ENCODE results near the gene OR52N1.

OR52N1 gene

DNA sequence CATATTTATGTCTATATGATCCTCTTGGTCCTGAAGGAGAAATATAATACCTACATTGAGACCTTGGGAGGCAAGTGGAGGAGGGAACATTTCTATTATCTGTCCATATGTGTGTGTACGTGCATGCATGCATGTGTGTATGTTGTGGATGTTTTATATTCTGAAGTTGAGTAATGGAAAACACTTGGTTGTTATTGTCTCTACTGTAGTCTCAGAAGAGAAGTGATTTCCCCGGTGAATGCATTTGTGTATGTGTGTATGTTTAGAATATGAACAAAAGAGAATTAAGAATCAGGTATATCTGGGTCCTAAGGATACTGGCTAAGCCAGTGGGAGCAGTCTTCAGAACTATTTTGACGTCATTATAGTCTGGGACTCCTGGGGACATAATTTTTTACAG, at the start of gene OR52N1:
Gene OR52N1 (minus strand): TSS at position 101 of the 400 bp plus-strand sequence. CDS start 2,449 bp downstream, outside the sequence.
- DNase-seq (ENCODE audit: low read depth) = no peak
- TF ChIP-seq, protein P1, sequence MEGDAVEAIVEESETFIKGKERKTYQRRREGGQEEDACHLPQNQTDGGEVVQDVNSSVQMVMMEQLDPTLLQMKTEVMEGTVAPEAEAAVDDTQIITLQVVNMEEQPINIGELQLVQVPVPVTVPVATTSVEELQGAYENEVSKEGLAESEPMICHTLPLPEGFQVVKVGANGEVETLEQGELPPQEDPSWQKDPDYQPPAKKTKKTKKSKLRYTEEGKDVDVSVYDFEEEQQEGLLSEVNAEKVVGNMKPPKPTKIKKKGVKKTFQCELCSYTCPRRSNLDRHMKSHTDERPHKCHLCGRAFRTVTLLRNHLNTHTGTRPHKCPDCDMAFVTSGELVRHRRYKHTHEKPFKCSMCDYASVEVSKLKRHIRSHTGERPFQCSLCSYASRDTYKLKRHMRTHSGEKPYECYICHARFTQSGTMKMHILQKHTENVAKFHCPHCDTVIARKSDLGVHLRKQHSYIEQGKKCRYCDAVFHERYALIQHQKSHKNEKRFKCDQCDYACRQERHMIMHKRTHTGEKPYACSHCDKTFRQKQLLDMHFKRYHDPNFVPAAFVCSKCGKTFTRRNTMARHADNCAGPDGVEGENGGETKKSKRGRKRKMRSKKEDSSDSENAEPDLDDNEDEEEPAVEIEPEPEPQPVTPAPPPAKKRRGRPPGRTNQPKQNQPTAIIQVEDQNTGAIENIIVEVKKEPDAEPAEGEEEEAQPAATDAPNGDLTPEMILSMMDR (conservative IDR thresholded peaks at IDR 0.05; ENCODE audit: low read length) = no peak
- no peak within 1 kb of the TSS for H3K4me3 ChIP-seq (ENCODE audit: low read length)

DNA sequence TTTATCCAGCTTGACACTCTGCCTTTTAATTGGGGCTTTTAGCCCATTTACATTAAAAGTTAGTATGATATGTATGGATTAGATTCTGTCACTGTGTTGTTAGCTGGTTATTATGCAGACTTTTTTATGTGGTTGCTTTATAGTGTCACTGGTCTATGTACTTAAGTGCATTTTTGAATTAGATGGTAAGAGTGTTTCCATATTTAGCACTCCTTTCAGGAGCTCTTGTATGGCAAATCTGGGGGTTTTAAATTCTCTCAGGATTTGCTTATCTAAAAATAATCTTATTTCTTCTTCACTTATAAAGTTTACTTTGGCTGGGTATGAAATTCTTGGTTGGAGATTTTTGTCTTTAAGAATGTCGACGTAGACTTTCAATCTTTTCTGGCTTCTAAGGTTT, 46.6 kb upstream of the OR52N1 start:
- H3K4me3 ChIP-seq (ENCODE audit: low read length) = no peak overlapping the region
- TF ChIP-seq, protein P1 (conservative IDR thresholded peaks at IDR 0.05; ENCODE audit: low read length) = no peak
- no peak for DNase-seq (ENCODE audit: low read depth)

DNA sequence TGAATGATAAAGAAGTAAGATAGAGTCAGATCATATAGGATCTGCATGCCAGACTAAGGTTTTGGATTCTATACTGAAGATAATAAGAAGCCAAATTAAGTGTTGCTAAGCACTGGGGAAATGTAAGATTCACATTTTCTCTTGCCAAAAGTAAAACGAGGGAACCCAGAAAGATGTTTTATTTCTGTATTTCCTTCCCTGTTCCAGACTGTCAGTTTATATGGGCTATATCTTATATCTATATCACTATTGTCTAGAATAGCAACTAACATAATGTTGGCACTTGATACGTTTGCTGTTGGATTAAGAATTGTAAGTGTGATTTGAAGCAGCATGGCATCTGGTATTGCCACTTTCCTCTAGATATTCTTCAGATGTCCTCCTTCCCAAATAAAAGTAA, 42.4 kb upstream of the OR52N1 start:
- no peak for DNase-seq (ENCODE audit: low read depth)
- TF ChIP-seq, protein P1 (conservative IDR thresholded peaks at IDR 0.05; ENCODE audit: low read length) = no peak
- H3K4me3 ChIP-seq (ENCODE audit: low read length) = no peak overlapping the region

DNA sequence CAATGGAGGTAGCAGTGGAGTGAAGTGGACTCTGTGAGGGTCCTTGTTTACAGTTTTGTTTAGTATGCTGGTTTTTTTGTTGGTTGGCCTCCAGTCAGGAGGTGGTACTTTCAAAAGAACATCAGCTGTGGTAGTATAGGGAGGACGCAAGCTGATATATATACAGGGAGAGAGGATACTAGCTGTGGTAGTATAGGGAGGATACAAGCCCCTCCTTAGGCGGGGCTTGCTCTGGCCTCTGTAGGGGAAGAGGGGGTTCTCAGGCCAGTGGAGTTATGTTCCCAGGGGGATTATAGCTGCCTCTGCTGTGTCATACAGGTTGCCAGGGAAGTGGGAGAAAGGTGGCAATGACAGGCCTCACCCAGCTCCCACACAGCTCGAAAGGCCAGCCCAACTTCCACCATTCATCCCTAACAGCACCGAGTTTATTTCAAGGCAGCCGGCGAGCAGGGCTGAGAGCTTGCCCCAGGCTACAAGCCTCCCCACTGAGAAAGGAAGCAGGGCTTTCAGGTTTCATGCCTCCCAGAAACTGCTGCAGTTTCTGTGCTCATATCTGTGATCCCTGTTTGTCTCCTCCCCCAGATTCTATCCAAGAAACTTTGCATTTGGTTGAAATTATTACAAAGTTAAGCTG, 40.2 kb upstream of the OR52N1 start:
- DNase-seq (ENCODE audit: low read depth) = no peak
- H3K4me3 ChIP-seq (ENCODE audit: low read length) = no peak overlapping the region
- TF ChIP-seq, protein P1 (conservative IDR thresholded peaks at IDR 0.05; ENCODE audit: low read length) = no peak

DNA sequence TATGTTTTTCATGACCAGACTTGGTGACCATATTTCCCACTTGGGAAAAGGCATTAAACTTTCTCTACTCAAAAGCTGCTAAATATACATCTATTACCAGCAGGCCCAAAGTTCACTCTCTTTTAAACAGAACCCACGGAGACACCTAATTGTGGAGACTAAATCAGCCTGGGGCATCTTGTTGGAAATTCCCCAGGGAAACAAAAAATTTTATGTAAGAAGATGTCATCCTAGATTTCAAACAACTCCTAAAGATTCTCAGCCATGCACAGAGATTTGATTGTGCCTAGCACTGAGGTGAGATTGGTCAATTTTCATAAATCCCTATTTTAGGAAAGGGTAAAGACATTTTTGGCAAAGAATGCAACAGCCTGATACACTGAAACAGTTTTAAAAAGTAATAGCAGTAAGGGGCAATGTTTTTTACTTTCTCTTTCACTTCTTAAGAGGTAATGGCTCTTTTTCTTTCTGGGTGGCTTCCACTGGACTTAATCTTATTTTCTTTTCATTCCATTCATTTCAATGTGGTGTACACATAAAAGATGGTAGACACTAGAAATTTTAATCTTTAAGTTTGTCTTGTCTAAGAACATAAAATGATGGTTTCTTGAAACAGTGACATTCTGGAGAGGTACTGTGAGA, 27.3 kb upstream of the OR52N1 start:
- TF ChIP-seq, protein P1 (conservative IDR thresholded peaks at IDR 0.05; ENCODE audit: low read length) = no peak
- DNase-seq (ENCODE audit: low read depth) = no peak
- H3K4me3 ChIP-seq (ENCODE audit: low read length) = no peak overlapping the region

DNA sequence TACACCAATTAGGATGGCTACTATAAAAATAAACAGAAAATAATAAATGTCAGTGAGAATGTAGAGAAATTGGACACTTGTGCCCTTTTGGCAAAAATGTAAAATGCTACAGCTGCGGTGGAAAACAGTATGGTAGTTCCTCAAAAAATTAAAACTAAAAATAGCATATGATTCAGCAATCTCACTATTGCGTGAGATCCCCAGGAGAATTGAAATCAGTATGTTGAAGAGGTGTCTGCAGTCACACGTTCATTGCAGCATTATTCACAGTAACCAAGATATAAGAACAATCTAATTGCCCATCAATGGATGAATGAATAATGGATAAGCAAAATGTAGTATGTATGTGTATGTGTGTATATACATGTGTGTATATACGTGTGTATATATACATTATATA, 24.5 kb upstream of the OR52N1 start:
- DNase-seq (ENCODE audit: low read depth) = no peak
- H3K4me3 ChIP-seq (ENCODE audit: low read length) = no peak overlapping the region
- TF ChIP-seq, protein P1 (conservative IDR thresholded peaks at IDR 0.05; ENCODE audit: low read length) = no peak

Data from AG10803 (cell line).